Activated naive CD4-positive, alpha-beta T cell treated with anti-CD3 and anti-CD28 coated beads, Interleukin-2, amount 50 U/mL, for 16 hours (primary cell): ENCODE results near the gene MRTO4.
"Not testable (repeated sequence)": the region's sequence is repeated elsewhere in the genome, so short reads cannot be mapped to it uniquely, and the experiment has no call there.

Experiments used
- DNase-seq: peaks from one replicate; pipeline ENCODE4 v3.0.0-alpha.2; 2020

The MRTO4 gene

DNA sequence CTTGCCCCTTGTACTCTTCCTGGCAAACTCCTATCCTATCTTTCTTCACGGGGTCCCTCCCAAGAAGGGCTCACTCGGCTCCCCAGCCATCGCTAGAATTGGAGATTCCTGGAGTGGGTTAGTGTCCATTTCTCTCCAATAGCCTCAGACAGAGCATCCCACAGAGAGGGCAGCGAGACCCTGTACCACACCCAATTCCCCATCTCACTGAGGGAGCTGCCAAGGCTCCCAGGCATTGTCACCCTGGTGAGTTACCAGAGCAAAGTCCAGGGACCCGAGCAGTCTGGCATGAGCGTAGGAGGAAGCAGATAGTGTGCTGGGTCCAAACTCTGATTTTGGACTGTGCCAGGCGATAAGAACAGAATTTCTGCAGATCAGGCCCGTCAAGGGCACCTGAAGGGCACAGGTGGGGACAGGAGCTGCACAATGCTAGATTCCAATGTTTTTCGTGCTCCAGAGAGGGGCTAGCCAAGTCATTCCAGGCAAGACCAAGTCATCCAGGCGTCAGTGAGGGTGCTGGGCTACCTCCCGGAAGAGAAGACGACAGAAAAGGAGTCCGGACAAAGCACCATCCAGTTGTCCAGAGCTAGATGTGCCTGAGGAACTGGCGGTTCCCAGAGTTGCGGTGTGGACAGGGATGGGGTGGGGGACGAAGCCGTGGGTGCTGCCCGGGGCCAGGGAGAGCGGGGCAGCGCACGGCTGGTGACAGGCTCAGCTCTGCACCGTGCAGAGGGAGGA, 21.7 kb downstream of the MRTO4 start:
- no peak for DNase-seq

DNA sequence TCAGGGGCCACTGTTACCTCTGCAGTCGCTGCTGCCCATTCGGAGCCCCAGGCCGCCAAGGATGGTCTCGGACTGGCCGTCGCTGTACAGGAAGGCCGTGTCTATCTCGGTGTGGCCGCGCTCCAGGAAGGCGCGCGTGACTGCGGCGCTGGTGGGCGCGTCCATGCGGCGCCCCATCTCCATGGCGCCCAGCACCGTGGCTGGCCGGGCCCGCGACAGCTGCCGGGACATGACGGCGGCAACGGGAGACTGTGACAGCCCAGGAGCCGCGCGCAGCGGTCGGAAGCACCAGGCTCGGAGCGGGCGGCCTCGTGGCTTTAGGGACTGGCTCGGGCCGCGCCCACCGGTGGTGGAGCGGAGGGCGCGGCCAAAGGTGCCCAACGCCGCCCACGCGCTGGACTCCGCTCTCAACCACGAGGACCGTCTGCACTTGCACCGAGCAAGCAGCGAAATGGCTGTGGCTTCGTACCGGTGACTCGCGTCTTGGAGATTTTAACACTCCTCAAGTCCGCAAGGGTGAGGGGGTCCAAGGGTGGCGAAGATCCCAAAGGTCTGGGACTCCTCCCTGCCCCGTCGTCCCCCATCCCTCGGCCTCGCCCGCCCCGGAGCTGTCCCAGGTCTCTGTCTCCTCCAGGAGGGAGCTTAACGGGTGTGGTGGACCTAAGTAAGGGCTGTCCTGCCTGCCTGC, 22.4 kb downstream of the MRTO4 start:
- DNase-seq = not testable (repeated sequence)

DNA sequence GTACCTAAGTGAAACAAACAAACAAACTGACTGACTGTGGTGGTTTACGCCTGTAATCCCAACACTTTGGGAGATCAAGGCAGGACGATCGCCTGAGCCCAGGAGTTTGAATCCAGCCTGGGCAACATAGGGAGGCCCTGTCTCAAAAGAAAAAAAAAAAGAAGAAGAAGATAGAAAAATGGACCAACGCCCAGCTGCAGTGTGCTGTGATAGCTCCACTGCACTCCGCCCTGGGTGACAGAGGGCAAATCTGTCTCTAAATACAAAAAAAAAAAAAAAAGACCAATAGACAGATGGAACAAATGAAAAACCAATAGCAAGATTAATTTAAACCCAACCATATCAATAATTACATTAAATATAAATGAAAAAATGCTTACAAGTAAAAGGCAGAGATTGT, 23.0 kb downstream of the MRTO4 start:
- DNase-seq = no peak

DNA sequence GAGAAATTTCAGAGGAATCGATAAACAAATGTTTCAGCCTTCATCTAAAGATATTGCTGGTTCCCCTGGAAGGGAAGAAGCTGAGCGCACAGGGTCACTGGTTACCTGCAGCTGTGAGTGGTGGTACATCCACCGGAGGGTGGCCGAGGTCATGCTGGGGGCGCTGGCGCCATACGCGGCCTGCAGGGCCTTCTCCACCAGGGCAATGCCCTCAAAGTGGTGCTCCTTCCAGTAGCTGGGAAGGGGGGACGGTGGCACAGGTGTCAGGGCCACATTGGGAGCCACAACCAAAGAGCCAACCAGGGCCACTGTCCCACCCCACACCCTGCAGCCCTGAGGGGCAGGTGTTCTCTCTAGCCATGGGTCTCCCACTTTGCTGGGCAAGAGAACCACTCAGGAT, 32.3 kb downstream of the MRTO4 start:
- DNase-seq = no peak

DNA sequence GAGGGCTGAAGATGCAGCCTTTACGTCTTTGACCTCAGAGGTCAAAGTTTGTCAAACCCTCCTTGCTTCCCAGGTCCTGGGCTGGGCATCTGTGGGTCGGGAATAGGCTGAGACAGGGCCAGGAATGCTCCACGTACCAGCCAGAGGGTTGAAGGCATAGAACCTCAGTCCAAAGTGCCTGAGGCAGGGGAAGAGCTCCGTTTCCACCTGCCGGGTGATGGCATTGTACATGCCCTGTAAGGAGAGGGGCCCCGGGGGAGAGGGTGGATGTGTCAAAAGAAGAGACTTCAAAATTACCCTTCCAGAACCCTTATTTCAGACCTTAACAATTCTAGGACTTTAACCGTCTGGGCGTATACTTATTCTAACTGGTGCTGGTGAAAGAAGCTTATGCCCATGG, 33.3 kb downstream of the MRTO4 start:
- DNase-seq = no peak

DNA sequence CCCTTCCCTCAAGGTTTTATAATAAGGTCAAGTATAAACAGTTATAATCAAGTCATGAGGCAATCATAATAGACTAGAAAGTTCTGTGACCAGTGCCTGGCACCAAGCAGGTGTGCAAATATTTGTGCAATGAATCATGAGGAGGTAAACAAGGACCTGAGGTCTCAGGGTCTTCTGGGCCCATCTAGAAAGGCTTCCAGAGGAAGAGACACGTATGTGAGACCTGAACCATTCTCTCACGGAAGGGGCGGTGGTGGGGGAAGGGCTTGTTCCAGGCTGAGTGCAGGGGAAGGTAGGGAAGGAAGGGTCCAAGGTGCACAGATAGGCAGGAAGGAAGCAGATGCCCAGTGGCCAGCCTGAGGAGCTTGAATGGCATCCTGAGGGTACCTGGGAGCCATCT, 33.8 kb downstream of the MRTO4 start:
- not testable (repeated sequence) for DNase-seq

DNA sequence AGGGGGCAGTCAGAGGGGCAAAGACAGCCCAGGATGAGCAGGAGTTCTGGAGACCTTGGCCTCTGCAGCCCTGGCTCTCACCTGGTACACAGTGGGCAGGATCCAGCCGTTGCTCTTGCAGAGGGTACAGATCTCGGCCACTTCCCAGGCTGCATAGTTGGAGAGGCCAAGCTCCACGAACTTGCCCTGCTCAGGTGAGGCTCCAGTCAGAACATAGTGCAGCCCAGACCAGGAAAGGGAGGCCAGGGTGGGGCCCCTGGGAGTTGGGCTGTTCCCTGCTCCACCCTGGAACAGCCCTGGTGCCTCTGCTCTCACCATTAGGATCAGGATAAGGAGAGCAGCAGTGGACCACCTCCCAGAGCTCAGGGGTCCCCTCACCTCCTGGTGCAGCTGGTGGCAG, 34.2 kb downstream of the MRTO4 start:
- DNase-seq = not testable (repeated sequence)

DNA sequence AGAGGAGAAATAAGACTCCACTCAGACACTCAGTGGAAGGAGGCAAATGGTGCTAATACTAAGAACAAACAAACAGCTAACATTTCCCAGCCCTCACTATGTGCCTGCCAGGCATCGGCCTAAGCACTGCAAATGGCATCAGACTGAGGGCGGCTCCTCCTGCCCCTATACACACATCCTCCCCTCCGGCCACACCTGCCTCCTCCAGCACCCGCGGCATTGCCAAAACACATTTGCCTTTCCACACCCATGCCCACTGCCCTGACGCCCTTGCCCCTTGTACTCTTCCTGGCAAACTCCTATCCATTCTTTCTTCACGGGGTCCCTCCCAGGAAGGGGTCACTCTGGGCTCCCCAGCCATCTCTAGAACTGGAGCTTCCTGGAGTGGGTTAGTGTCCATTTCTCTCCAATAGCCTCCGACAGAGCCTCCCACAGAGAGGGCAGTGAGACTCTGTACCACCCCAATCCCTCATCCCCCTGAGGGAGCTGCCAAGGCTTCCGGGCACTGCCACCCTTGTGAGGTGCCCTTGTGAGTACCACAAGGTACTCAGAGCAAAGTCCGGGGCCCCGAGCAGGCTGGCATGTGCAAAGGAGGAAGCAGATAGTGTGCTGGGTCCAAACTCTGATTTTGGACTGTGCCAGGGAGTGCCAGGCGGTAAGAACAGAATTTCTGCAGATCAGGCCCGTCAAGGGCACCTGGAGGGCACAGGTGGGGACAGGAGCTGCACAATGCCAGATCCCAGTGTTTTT, 36.0 kb downstream of the MRTO4 start:
- no peak for DNase-seq

DNA sequence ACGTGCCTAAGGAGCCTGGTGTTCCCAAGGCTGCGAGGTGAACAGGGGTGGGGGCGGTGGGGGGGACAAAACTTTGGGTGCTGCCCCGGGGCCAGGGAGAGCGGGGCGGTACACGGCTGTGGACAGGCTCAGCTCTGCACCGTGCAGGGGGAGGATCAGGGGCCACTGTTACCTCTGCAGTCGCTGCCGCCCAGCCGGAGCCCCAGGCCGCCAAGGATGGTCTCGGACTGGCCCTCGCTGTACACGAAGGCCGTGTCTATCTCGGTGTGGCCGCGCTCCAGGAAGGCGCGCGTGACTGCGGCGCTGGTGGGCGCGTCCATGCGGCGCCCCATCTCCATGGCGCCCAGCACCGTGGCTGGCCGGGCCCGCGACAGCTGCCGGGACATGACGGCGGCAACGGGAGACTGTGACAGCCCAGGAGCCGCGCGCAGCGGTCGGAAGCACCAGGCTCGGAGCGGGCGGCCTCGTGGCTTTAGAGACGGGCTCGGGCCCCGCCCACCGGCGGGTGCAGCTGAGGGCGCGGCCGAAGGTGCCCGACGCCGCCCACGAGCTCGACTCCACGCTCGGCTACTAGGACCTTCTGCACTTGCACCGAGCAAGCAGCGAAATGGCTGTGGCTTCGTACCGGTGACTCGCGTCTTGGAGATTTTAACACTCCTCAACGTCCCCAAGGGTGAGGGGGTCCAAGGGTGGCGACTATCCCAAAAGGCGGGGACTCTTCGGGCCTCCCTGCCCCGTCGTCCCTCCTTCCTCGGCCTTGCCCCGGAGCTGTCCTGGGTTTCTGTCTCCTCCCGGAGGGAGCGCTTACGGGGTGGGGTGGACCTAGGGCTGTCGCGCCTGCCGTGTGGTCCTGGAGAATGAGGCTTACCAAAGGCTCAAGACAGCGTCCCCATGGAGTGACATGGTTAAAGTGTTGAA, 37.0 kb downstream of the MRTO4 start, which contains the start of gene AKR7A3:
Gene AKR7A3, minus strand, starts transcription at position 447 of the 918 bp plus-strand sequence. Its CDS starts 61 bp downstream, at position 386.
- peak; percentile 69 for DNase-seq

DNA sequence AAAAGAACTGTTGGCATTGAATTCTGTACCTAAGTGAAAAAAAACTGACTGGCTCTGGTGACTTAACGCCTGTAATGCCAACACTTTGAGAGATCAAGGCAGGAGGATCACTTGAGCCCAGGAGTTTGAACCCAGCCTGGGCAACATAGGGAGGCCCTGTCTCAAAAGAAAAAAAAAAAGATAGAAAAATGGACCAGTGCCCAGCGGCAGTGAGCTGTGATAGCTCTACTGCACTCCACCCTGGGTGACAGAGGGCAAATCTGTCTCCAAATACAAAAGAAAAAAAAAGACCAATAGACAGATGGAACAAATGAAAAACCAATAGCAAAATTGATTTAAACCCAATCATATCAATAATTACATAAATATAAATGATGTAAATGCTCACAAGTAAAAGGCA, 37.6 kb downstream of the MRTO4 start:
- DNase-seq = no peak

DNA sequence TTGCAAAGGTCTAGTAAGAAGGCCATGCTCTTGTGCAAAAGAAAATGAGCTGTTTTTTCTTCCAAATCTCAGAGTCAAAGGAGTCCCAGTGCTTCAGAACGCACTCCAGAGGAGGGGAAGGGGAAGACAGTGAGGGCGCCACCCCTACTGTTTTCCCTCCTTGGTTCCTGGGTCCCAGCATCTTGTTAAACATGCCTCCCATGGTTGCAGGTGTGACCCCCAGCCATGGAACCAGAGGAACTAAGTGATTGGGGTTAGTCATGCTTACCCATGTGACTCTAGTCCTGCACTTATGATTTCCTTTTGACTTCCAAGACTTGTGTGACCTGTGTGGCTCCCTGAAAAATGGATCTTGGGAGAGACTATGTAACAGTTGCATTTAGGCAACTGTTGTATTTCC, 43.0 kb downstream of the MRTO4 start:
- DNase-seq = no peak

DNA sequence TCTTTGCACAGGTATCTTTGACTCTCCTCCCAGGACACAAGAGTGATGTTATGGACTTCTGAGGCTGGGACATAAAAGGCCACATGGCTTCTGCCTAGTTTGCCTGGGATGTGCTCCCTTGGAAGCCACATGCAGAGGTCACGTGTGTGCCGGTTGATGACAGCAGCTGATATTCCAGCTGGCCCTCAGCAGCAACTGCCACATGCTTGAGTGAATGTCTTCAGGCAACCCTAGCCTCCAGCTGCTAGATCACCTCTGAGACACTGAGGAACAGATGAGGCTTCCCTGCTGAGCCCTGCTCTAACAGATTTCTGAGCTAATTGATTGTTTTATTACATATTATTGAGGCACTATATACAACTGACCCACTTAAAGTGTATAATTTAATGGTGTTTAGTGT, 48.6 kb downstream of the MRTO4 start:
- DNase-seq = no peak

DNA sequence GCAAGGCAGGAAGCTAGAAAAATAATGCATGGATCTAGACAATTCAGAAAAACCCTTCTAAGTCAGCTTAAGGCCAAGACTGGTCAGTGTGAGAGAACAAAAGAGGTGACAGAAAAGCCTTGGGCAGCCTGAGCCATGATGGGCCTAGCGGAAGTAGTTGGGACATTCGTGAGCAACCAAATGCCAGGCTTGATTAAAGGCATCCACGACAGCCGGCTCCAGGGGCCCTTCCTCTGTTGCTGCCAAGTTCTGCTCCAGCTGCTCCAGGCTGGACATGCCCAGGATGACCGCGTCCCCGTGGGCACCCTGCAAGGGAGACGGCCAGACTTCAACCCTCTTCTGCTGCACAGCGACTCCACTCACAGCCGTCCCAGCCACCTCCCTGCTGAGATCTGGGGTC, 52.5 kb downstream of the MRTO4 start:
- not testable (repeated sequence) for DNase-seq

DNA sequence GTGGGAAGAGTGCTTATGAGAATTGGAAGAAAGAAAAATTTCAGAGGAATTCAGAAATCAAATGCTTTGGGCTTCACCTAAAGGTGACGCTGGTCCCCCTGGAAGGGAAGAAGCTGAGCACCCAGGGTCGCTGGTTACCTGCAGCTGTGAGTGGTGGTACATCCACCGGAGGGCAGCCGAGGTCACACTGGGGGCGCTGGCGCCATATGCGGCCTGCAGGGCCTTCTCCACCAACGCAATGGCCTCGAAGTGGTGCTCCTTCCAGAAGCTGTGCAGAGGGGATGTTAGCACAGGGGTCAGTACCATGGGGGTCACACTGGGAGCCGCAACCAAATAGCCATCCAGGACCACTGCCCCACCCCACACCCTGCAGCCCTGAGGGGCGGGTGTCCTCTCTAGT, 54.3 kb downstream of the MRTO4 start:
- no peak for DNase-seq

DNA sequence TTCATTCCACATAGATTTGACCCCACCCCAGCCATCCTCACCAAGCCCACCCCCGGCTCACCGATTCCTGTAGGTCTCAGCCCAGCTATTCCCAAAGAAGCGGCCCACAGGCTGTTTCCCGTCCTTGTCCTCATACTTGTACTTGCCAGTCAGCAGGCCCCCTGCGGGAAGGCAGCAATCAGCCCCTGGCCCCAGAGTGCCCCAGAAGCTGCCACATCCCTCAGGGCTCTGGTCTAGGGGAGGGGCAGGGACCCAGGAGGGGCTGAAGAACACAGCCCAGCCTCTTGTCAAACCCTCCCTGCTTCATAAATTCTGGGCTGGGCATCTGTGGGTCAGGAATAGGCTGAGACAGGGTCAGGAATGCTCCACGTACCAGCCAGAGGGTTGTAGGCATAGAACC, 55.3 kb downstream of the MRTO4 start:
- DNase-seq = no peak

DNA sequence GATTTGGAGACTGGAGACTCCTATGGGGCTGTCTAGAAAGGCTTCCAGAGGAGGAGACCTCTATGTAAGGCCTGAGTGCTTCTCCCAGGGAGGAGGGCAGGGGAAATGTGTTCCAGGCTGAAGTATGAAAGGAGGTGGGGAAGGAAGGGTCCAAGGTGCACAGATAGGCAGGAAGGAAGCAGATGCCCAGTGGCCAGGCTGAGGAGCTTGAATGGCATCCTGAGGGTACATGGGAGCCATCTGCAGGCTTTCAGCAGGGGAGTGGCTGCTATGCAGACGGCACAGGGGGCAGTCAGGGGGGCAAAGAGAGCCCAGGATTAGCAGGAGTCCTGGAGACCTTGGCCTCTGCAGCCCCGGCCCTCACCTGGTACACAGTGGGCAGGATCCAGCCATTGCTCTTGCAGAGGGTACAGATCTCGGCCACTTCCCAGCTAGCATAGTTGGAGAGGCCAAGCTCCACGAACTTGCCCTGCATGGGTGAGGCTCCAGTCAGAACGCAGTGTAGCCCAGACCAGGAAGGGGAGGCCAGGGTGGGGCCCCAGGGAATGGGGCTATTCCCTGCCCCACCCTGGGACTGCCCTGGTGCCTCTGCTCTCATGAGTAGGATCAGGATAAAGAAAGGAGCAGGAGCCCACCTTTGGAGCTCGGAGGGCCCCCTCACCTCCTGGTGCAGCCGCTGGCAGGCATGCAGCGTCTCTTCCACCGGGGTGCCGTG, 56.3 kb downstream of the MRTO4 start:
- no peak for DNase-seq

DNA sequence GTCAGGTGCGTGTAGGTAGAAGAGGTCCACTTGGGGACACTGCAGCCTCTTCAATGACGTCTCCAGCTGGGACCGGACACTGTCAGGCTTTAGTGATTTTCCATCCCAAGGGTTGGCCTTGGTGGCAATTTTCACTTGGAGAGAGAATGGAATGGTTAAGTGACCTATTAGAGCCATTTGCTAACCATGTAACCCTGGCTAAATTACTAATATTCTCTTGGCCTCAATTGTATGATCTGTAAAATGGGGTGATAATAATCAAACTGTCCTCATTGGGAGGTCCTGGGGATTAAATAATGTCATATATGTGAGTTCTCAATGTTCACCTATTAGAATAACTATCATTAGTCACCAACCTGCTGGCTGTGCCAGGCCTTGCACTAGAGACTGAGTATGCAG, 56.9 kb downstream of the MRTO4 start:
- no peak for DNase-seq

DNA sequence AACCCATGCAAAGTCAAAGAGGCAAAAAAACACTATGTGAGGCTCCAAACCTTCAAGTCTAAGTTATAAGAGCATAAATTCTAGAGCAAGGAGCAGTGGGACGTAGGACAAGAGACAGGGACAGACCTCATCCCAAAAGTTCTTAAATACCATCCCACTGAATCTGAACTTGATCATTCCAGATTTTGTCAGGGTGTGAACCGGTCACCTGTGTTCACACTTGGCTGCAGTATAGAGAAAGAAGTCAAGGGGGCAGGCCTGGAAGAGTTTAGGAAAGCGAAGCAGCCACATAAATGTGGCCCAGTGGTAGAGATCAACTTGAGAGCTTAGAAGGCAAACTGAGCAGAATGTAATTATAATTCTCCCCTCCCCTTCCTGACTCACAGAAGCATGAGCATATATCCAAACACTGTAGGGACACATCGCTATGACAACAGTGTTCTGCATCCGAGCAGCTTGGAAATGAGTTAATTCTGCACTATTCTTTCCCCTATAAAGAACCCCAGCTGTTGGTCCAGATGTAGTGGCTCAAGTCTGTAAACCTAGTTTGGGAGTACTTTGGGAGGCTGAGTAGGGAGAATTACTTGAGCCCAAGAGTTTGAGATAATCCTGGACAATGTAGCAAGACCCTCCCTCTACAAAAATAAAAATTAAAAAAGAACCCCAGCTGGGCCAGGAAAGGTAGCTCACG, 57.7 kb downstream of the MRTO4 start:
- no peak for DNase-seq
